Nephron (organoid): Measurements from ENCODE around the gene B4GALT3.

ENCODE experiments used
- H3K27ac Mint-ChIP-seq, 3 experiments: 2 replicates each; pipeline ENCODE4 v1.8.0; 2020; ENCODE audit warnings: mixed read lengths in 3 of 3, mild to moderate bottlenecking in 2 of 3, moderate library complexity in 1 of 3
- H3K27me3 Mint-ChIP-seq: 2 replicates; pipeline ENCODE4 v1.8.0; 2021; ENCODE audit warnings: low read depth, mild to moderate bottlenecking, moderate library complexity, mixed read lengths
- H3K36me3 Mint-ChIP-seq: 2 replicates; pipeline ENCODE4 v1.8.0; 2020; ENCODE audit warnings: low read depth, mixed read lengths
- H3K4me1 Mint-ChIP-seq: 2 replicates; pipeline ENCODE4 v1.8.0; 2020; ENCODE audit warnings: mixed read lengths
- H3K4me3 Mint-ChIP-seq, 3 experiments: 2 replicates each; pipeline ENCODE4 v1.8.0; 2020; ENCODE audit warnings: mild to moderate bottlenecking in 3 of 3, mixed read lengths in 3 of 3, moderate library complexity in 2 of 3
- H3K9me3 Mint-ChIP-seq: 2 replicates; pipeline ENCODE4 v1.8.0; 2020; ENCODE audit warnings: mixed read lengths
- TF ChIP-seq, protein P1 (sequence below), 3 experiments: fragments of 200-600 bp; sonication (generic); IDR thresholded peaks; one replicate each; pipeline ENCODE4 v1.5.0; 2021; ENCODE audit warnings: antibody characterized with exemption in 3 of 3; ENCODE audit not compliant: unreplicated experiment in 3 of 3

The B4GALT3 gene

DNA sequence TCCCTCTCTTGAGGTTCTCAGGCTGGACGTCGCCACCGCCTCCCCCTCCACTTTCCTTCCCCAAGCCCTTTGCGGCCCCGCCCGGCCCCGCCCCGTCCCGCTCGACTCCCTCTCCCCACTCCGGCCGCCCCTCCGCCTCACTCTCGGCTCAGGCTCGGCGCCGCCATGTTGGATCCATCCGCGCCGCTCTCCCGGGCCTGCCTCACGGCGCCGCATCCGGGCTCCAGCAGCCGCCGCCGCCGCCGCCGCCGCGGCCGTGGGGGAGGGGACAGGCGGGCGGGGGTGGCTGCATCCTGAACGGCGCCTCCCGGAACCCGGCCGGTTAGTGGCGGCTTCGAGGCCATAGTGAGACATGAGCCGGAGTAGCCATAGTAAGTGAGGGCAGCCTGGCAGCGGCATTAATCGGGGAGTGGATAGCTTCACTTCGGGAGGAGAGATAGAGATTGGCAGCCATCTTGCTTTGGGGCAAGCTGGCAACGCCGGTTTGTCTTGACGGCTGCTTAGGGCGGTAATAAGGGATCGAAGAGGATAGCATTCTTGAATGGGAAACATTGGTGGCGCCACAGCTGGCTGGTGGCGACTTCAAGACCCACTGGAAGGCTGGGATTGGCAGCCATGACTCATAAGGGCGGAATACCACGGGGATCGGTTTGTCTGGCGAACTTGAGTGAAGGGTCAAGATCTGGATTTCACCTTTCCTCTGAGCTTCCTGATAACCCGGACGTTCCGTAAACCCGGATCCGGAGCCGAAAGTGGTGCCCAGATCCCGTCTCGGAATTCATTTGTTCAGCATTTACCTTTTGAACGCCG, 44.7 kb downstream of the B4GALT3 start, which contains the start of gene DEDD:
DEDD (minus strand) TSS at position 258 of the 810 bp plus-strand sequence. CDS start 8,205 bp downstream, outside the sequence.
- Mint-ChIP-seq H3K4me3 (no peak within 1 kb of the TSS), H3K27me3 (no peaks in the 10 kb centered on the region), H3K36me3 (peaks cover 18% of the 10 kb centered on the region), H3K9me3 (no peaks in the 10 kb centered on the region), H3K27ac (peak within 1 kb of the TSS in 1 of 3 experiments; percentile 99), H3K4me1 (peaks cover 43% of the 10 kb centered on the region)
- TF ChIP-seq, protein P1, sequence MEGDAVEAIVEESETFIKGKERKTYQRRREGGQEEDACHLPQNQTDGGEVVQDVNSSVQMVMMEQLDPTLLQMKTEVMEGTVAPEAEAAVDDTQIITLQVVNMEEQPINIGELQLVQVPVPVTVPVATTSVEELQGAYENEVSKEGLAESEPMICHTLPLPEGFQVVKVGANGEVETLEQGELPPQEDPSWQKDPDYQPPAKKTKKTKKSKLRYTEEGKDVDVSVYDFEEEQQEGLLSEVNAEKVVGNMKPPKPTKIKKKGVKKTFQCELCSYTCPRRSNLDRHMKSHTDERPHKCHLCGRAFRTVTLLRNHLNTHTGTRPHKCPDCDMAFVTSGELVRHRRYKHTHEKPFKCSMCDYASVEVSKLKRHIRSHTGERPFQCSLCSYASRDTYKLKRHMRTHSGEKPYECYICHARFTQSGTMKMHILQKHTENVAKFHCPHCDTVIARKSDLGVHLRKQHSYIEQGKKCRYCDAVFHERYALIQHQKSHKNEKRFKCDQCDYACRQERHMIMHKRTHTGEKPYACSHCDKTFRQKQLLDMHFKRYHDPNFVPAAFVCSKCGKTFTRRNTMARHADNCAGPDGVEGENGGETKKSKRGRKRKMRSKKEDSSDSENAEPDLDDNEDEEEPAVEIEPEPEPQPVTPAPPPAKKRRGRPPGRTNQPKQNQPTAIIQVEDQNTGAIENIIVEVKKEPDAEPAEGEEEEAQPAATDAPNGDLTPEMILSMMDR (IDR thresholded peaks at IDR 0.05; ENCODE audit: unreplicated experiment in 3 of 3), result no peak

DNA sequence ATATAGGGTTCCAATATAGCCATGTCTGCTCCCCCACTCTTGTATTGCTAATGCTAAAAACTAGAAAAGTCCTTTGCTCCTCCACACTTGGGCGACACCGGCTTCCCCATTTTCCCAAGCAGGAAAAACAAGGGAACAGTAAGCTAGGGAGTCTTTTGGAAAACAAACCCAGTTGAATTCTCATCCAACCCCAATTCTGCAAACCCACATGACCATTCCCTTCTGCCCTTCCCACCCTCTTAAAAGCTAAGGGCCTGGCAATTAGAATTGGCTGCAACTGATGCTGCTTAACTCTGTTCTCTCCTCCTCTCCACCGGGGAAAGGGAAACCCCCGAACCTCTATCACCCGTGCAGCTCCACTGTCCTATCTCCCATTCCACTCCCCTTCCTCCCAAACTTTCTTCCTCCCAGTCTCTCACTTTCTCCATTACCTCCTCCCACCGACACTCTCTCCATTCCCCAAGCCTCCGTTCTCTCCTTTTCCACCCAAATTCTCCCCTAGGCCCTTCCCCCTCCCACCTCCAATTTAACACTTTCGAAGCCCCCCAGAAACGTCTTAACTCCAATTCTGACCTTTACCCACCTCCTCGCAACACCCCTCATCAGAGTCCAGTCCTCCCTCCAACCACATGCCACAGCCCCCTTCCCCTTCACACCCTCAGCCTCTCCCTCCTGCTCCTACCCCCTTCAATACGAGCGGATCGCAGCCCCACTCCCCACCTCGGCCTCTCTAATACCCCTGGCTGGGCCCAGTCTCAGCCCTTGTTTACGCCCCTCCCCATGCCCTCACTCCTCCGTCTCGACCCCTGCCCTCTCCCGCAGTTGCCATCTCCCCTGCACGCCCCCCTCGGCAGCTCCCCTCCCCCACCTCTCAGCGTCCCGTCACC, 45.5 kb downstream of the B4GALT3 start:
- Mint-ChIP-seq H3K9me3 (no peaks in the 10 kb centered on the region), H3K36me3 (peaks cover 27% of the 10 kb centered on the region), H3K27me3 (no peaks in the 10 kb centered on the region), H3K27ac (peak overlapping the region in 1 of 3 experiments; percentile 99), H3K4me3 (no peak overlapping the region), H3K4me1 (peaks cover 43% of the 10 kb centered on the region)
- TF ChIP-seq, protein P1 (IDR thresholded peaks at IDR 0.05; ENCODE audit: unreplicated experiment in 3 of 3), result no peak

DNA sequence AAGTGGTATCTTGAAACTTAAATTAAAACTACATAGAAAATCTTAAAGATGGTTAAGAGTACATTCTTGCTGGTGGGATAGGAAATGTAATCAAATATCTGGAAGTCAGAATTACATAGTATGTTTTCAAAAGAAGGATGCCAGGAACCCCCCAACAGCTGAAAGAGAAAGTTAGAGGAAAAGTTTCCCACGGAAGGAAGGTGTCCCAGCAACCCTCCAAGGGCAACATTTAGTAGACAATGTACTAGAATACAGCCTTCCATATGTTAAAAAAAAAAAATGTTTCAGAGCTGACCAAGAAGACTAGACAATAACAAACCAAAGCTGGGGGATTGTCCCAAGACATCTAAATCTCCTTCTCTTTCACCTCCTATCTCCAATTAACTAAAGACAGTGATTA, 47.0 kb downstream of the B4GALT3 start:
- H3K36me3 Mint-ChIP-seq, result peaks cover 39% of the 10 kb centered on the region

DNA sequence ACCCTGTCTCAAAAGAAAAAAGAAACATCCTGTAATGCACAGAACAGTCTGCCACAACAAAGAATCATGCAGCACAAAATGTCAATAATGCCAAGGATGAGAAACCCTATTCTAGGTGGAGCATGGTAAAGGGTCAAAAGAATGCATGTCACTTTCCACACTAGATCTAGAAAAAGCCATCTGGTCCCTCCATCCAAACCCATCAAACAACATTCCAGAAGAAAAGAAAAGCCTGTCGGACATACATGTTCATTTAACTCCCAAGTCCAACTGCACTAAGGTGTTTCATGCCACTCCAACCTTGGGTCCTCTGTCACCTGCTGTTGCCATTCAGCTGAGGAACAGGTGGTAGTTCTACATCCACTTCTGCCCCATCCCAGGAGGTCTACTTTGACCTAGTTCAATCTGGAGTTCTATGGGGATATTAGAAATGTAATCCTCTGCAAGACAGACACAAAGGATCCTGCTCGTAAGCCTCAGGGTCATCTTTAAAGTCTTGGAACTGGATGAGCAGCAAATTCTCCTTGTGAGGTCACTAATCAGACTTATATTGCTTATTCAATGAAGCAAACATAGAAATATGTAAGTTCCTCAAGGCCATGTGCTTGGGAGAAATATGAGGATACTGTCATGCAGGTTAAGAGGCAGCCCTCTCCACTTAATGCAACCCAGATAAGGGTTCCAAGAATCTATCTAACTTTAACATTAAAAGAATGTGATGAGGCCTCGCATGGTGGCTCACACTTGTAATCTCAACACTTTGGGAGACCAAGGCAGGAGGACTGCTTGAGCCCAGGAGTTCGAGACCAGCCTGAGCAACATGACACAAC, 48.5 kb downstream of the B4GALT3 start:
- Mint-ChIP-seq H3K27ac (no peak overlapping the region), H3K36me3 (peaks cover 49% of the 10 kb centered on the region)

More for the DNA sequence above, 47.0 kb downstream of the B4GALT3 start:
- peaks cover 39% of the 10 kb centered on the region for H3K4me1 Mint-ChIP-seq
- no peaks in the 10 kb centered on the region for H3K27me3 Mint-ChIP-seq
- H3K9me3 Mint-ChIP-seq, result no peaks in the 10 kb centered on the region
- peak overlapping the region in 1 of 3 experiments; percentile 99 for H3K27ac Mint-ChIP-seq
- TF ChIP-seq, protein P1 (IDR thresholded peaks at IDR 0.05; ENCODE audit: unreplicated experiment in 3 of 3), result no peak
- H3K4me3 Mint-ChIP-seq, result no peak overlapping the region

DNA sequence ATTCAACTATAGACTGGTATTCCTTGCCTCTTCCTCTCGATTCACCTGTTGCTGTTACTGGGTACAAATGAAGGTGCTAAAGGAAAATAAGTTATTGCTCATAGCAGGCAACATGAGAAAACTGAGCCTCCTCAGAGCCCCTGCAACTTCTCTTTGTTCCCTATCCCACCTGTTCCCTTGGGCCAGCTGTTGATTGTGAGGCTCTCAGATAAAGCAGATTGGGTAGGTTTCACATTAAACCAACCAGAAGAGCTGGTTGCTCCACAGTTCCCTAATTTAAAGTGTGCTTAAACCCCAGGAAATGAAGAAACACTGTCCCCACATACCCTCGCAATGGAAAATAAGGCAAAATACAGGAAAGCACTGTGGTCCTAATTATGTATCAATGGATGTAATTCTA, 49.7 kb downstream of the B4GALT3 start:
- Mint-ChIP-seq H3K4me3 (peak overlapping the region in 2 of 3 experiments; percentile 21 to 29), H3K27me3 (no peaks in the 10 kb centered on the region), H3K9me3 (no peaks in the 10 kb centered on the region), H3K27ac (peak overlapping the region; percentile 1 to 72 (median 40)), H3K4me1 (peaks cover 39% of the 10 kb centered on the region), H3K36me3 (peaks cover 61% of the 10 kb centered on the region)
- TF ChIP-seq, protein P1 (IDR thresholded peaks at IDR 0.05; ENCODE audit: unreplicated experiment in 3 of 3), result no peak

More for the DNA sequence above, 48.5 kb downstream of the B4GALT3 start:
- Mint-ChIP-seq H3K4me3 (peak overlapping the region in 1 of 3 experiments; percentile 37), H3K4me1 (peaks cover 39% of the 10 kb centered on the region), H3K27me3 (no peaks in the 10 kb centered on the region), H3K9me3 (no peaks in the 10 kb centered on the region)
- TF ChIP-seq, protein P1 (IDR thresholded peaks at IDR 0.05; ENCODE audit: unreplicated experiment in 3 of 3), result no peak
